T-helper 2 cell treated with Interferon-gamma antibody and Interleukin-4, amounts not matched to agents 100 ng/mL and 5 ng/mL, for 36 hours (primary cell): ENCODE data around the gene SORCS2. TPM values are rescaled to one million over a fixed set of nuclear protein-coding genes. Genes with fewer than 3 reads are reported as not detected.

Source experiments
- intact Hi-C: fragments of 100-400 bp; cut with micrococcal nuclease; formaldehyde crosslinking; loops from one replicate; pipeline ENCODE4 v1.15.1; 2023
- total RNA-seq: library from RNA; stranded (reverse); gene quantifications from 2 replicates; pipeline ENCODE4 v1.2.3, GENCODE V29; 2022

The SORCS2 gene
- total RNA-seq, 1 donor from 2014 or later: 0.05 TPM

DNA sequence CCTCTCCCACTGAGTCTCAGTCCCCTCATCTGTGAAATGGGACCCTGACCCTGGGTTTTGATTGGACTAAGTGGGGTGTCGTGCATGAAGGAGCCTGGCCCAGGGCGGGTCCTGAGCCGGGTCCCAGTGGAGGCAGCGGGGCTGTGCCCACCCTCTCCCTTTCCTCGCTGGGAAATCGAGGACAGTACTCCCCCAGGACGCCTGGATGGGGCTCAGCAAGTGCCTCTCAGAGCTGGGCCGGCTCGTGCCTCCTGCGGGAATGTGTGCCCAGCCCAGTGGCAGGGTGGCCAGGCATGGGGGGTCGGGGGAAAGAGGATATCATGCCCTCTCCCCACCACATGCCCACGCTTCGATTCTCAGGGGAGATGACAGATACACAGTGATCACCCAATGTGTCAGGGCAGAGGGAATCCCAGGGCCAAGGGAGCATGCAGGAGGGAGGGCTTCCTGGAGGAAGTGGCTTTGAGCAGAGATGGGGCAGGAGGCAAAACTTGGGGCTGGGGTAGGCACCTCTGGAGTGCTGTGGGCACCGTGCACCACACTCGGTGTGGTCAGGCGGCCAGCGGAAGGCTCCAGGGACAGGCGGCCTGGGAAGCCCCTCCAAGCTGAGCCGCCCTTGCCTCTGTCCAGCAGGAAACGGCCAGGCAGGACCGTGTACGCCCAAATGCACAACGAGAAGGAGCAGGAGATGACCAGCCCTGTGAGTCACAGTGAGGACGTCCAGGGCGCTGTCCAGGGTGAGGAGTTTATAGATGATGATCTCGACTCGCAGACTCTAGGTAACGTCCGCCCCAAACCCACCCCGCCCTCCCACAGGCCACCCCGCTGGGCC, 544.3 kb downstream of the SORCS2 start:
- intact Hi-C loops: no loop called here

DNA sequence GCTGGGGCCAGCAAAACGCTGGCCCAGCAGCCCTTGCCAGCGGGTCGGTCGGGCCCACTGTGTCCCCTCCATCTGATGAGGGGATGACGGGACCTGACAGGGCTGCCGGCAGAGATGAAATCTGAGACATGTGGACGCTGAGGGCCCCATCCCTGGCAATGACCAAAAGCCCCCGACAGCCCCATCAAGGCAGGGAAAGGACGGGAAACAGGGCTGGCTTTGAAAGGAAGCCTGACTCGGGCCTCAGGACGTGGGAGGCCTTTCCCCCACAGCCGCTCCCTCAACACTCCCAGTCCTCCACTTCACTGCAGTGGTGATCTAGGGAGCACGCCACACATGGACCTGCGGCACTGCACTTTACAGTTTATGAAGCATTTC, 544.9 kb downstream of the SORCS2 start:
- intact Hi-C loops: no loop called here

DNA sequence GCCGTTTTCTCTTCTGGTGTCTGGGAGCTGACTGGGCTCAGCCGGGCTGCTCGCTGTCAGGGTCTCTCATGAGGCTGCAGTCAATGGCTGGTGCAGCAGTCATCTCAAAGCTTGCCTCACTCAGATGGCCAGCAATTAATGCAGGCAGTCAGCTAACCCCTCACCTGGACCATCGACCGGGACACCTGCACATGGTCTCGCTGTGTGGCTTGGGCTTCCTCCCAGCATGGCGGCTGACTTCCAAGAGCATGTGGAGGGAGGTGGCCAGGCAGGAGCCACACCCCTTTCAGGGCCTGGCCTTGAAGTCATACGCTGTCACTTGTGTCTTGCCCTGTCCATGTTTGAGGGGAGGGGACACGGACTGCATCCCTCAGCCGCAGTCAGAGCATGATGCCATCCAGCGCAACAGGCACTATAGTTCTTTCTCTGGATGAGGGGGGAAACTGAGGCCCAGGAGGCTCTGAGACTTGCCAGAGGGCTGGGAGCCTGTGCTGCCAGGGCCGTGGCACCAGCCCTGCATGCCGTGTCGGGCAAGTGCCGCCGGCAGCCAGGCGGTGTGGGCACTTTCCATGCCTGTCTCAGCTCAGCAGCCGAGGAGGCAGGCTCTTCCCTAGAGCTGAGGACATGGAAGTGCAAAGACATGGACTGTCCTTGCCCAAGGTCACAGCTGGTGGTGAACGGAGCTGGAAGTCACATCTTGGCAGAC, 545.6 kb downstream of the SORCS2 start:
- intact Hi-C loops: no loop called here

DNA sequence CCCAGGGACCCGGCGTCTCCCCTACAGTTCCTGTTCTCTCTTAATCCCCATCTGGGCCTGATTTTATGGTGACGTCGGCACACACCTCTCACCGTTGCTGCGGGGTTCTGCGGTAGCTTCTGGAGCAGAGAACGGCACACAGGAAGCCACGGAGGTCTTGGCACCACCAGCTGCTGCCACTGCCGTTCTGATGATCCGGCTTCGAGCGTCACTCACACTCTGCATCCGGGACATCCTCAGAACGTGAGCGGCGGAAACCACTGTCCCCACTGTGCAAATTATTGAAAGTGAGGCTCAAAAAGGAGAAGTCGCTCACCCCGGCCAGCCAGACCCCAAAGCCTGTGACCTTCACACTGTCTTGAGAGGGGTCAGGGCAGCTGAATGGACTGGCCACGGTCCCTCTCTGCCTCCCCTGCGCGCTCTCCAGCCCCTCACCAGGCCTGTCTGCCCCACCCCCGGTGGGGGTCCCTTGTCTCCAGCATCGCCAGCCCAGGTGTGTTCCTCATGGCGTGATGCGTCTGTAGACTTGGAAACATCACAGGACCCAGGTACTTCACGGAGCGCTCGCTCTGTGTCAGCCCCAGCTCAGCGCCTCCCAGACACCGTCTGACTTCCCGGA, 546.2 kb downstream of the SORCS2 start:
- intact Hi-C loops: no loop called here

DNA sequence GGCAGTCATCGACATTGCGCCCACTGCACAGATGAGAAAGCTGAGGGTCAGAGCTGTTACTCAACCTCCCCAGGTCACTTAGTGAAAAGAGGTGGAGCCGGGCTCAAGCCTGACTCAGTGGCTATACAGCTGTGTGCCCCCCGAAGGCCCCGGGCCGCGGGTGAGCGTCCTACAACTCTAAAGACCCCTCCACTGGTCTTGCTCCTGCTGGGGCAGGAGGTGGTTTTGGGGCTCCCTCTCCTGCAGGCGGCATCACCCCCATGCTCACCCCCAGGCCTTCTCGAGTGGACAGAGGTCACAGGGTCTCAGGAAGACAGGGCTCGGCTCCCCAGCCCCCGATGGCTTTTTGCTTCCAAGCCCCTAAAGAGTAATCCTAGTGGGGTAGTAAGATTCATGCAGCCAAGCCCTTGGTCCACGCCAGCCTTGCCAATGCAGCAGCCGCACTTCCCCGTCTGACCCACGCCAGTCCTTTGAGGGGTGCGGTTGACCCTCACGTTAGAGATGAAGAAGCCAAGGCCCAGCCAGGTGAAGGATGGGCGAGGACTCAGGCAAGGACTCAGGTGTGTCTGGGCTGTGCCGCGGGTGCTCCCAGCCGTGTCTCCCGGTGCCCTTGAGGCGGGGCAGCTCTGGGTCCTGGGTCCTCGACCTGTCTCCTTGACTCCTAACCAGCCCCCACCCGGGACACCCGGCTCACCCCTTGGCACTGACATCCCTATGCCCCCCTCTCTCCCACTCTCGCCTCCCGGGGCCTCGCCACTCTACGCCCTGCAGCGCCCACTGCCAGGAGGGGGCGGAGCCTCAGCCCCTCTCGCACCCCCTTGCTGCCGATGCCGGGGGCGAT, 547.0 kb downstream of the SORCS2 start:
- intact Hi-C loops: no loop called here

DNA sequence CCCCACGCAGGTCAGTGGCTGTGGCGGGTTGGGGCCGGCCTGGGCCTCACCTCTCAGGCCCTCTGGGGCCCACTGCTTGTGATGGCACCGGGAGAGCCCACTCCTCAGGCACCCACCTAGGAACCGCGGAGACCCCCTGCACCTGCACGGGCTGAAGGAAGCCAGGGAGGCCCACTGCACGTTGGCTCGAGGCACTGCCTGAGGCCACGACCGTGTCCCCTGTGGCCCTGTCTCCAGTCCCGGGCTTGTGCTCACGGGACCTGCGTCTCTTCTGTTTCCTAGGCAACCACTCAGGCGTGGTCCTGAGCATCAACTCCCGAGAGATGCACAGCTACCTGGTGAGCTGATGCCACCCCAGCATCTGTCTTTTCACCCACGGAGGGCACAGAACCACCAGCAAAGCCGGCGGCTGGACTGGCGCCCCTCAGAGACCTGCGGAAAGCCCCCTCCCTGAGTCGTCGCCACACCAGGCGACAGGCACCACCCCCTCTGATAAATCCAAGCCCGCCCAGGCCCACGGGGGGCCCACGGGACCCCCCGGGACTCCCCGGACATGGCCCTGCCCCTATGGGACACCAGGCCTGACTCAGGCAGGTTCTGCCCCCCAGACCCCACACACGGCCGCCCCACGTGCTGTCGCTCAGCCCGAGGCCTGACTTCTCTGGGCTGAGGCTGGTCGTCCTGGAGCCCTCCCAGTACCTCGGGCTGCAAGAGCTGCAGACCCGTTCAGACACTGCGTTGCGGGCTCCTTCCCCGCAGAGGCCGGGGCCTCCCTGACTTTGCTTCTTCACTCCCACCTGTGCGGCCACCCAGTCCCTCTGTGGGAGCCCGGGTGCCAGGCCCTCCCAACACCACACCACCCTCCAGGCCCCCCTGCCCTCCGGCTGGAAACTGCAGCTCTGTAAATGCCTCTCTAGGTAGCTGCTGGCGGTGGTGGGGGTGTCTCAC, 547.9 kb downstream of the SORCS2 start:
- intact Hi-C loops: no loop called here

DNA sequence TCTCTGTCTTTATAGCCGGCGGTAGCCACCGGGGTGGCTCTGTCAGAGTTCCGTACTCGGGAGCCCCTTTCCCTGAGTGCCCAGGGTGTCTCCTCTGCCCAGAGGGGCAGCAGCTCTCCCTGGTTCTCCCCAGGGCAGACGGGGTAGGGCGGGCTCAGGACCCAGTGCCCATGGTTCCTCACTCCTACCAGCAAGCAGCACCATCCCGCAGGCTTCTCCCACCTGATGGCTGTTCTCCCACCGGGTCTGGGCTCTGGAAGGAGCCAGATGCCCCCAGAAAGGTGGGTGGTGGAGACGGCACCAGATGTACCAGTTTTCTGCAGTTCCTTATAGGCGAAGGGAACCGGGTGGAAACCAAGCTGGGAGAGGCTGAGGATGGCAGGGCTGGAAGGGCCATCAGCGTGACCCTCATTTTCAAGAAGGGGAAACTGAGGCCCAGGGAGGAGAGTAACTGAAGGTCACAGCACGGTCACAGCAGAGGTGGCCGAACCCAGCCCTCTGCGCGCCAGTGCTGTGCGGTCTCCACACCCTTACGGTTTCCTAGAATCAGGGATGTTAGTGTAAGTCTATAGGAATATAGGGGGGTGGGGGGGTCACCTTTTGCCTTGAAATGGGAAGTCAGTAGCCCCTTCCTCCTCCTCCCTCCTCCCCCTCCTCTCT, 548.7 kb downstream of the SORCS2 start:
- intact Hi-C loops: no loop called here

DNA sequence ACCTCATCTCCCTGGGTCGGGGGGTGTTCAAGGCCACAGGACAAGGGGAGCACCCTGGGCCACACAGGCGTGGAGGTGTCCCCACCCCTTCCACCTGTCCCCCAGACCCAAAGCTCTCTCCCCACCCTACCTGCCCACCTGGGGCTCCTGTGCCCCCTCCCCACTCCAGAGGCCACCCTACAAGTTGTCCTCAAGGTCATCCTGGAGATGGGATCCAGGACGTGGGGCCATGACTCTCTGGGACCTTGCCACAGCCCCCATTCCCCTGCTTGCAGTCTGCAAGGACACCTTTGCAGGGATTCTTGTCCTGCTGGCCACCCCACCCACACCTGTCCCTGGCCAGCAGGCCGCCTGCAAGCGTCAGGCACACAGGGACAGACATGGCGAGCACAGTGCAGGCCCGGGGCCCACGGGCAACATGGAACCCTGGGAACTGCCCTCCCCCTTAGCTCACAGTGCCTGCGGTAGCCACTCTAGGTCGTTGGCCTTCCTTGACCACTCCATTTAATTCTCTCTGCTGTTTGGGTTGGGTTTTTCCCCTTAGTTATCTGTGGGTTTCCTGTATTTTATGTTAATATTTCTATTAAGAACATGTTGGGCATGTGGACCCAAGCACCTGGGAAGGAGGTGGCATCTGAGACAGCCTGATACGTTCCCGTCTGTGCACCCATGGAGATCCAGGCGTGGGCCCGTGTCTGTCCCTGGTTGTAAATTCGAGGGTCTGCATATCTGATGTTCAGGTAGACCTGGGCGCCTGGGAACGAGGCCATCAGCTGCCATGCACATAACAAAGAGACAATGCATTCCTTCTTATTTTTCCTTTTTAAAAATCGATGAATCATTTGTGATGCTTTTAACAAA, 549.8 kb downstream of the SORCS2 start:
- intact Hi-C loops: no loop called here

DNA sequence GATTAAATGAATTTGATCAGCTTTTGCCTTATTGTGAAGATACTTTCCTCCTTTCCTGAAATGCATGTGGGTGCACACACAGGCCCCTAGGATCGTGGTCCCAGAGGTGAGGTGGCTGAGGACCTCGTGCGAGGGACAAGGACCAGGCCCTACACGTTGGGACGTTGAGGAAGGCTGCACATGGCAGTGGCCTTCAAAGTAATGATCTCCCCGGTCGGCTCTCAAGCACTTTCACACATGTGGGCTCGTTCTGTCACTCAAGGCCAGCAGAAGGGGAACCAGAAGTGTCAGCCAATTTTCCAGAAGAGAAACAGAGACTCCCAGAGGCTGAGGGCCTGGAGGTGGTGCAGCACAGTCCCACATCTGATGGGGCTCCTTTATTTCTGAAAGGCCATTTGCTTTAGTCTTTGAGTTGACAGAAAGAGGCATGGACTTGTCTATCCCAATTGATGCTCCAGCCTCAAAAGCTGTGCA, 550.5 kb downstream of the SORCS2 start:
- intact Hi-C loops: no loop called here

DNA sequence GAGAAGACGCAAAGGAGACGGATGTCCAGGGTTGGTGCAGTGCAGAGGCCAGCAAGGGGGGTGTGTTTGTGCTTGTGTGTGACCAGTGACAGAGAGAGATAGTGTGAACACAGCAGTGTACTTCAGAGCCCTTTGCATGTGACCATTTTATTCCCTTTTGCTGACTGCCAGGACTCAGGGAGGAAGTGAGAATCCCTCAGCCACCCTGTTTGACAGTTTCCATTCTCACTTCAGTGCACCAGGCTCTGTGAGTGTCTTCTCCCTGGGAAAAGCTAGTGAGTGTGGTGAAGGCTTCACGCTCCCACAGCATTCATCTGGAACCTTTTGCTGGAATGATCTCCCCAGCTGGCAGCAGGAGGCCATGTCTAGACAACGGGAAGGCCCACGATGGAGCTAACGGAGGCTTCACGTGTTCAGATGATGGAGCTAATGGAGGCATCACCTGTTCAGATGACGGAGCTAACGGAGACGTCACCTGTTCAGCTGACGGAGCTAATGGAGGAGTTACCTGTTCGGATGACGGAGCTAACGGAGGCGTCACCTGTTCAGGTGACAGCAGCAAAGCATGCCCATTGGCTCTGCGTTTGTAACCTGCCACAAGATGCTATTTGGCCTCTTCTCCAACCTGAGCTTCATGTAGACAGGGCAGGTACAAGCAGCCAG, 551.9 kb downstream of the SORCS2 start:
- intact Hi-C loops: no loop called here

DNA sequence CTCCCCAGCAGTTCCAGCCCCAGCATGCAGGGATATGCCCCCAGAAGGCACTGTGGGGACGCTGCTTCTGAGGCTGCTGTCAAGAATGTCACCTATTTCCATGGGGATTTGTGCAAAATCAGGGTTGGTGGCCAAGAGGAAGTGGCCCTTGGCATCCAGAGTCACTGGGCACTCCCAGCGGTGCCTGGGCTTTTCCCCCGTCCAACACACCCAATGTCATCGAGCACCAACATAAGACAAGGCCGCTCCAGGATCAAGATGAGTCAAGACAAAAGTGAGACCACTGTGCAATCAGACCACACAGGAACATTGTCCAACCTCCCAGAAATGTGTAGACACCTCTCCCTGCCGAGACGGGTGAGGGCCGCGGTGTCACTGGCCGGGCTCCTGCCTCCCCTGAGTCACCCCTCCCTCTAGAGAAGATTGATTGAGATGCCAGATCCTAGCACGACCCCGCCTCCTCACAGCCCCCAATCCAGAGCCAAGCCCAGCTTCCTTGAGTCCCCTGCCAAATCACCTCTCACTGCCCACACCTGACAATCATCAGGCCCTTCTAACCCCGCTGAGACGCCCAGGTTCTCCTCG, 553.1 kb downstream of the SORCS2 start:
- intact Hi-C loops: no loop called here

DNA sequence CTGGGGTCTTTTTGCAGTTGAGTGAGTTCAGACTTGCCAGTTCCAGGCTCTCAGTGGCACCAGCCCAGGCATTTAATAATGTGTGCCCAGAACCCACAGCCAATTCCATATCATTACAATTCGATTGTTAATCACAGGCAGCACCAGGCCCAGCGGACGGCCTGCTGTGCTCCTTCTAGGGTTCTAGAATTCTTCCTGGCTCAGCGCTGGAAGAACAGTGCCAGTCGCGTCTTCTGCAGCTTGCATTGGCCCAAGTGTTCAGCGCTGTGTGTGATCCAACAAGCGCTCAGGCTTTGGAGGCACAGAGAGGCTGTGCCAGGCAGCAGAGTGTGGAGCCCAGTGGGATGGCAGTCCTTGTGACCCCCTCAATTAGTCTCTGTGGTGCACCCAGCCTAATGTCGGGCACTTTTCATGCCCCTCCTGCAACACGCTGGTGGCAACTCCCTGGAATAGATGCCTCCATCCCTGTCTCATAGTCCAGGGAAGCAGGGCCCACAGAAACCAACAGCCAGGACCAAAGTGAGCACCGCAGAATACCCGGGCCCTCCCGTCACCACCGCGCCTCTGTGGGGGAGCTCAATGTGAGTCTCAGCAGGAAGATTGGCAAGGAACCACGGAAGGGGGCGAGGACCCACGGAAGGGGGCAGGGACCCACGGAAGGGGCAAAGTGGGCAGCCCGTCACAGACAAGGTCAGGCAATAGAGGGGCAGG, 554.2 kb downstream of the SORCS2 start:
- intact Hi-C loops: no loop called here

DNA sequence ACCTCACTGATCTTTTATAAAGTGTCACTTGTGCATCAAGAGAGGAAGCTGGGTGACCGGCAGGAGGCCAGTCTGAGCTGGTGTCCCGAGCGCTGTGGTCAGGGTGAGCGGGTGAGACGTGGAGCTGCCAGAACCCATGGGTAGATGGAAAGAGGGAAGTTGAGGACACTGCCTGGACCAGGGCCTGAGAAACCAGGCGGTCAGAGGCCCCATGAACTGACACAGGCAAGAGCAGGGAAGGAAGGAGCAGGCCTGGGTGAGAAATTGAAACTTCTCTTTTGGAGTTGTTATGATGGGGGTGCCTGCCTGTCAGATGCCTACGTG, 554.7 kb downstream of the SORCS2 start:
- intact Hi-C loops: no loop called here

DNA sequence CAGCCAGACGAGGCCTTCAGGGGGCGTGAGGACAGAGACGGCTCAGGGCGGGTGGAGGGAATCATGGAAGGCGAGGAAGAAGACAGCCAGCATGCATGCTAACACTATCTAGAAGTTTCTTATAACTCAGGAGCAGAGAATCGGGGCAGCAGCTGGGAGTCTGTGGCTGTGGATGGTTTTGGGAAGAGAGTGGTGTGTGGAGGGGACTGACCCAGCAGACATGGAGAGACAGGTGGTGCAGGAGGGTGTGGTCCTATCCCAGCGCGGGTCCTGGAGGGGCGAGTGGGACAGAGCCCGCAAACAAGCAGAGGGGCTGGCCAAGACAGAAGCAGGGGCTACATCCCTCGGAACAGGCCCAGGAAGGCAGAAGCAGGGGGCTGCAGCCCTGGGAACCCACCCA, 555.2 kb downstream of the SORCS2 start:
- intact Hi-C loops: no loop called here

DNA sequence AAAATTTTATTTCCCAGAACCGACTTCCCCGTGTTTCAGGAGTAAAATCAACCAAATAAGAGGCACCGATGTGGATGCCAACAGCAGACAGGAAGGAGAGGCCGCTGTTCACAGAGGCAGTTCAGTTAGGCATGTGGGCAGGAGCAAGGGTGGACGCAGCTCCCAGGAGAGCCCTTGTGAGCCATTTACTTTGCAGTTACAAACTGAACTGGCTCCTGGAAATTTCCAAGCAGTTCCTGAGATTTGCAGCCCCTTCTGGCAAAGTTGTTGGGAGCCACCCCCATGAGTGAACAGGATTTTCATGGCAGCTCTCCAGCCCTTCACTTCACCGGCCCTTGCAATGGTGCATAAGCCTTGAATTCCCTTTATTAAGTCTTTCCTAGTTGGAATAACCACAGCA, 558.2 kb downstream of the SORCS2 start:
- intact Hi-C loops: no loop called here

DNA sequence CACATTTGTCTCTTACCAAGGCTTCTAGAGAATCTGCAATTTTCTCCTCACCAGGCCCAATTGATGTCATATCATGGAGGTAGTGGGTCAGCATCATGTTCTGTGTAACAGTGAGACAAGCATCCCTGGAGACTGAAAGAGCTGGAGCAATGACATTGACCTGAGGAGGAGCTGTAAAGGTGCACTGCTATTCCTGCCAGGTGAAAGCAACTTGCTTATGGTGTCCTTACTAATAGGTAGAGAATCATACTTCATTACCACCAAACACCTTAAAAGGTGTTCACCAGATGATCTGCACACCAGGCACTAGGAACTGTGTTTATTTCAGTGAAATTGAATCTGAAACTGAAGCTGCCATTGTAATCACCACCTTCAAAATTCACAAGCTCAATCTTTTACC, 558.6 kb downstream of the SORCS2 start:
- intact Hi-C loops: no loop called here

DNA sequence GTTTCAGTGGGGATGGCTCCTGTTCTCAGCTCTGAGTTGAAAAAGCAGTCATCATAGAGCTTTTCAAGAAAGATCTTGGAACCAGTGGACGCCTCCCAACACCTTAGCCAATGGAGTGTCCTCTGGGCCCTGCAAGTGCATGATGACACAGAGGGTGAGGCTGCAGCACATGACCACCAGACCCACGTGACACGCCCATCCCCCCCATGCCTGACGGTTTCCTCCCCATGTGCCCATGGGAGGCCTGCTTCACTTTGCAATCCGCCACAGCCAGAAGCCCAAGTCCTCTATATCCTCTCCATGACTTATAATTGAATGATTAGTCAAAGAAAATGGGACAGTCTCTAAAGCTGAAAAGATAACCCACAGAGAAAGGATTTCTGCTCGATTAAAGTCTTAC, 560.3 kb downstream of the SORCS2 start:
- intact Hi-C loops: no loop called here
